Measurements from ENCODE around the gene METTL13. TPM values are rescaled to one million over a fixed set of nuclear protein-coding genes. Genes with fewer than 3 reads are reported as not detected.
A peak's percentile ranks its signal among the peaks of the same experiment; 100 is the strongest.

The METTL13 gene
- total and polyA plus RNA-seq, 9 of the 15 experiments (the other 6 are each of a cell fraction or from before 2014, with no cell fraction given), result 18.9 to 78.9 (median 54.9) TPM

DNA sequence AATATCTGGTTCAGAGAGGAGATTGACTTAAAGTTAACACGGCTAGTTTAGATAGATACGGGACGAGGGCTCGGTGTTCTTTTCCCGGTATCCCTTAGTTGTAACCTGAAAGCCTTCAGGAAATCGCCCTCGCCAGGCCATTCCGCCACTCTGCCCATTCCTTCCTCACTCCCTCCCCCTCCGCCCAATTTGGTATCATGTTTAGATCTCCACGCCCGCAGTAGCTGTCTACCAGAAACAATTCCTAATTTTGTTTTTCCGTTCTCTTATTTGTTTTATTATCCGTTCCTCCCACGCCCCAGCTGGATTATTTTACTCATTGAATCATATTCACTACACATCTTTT is 38.9 kb upstream of the METTL13 start (continued):
- TF ChIP-seq BCL6 (CRISPR knock-in tag; IDR thresholded peaks at IDR 0.05), result no peak
- TF ChIP-seq, protein P1, sequence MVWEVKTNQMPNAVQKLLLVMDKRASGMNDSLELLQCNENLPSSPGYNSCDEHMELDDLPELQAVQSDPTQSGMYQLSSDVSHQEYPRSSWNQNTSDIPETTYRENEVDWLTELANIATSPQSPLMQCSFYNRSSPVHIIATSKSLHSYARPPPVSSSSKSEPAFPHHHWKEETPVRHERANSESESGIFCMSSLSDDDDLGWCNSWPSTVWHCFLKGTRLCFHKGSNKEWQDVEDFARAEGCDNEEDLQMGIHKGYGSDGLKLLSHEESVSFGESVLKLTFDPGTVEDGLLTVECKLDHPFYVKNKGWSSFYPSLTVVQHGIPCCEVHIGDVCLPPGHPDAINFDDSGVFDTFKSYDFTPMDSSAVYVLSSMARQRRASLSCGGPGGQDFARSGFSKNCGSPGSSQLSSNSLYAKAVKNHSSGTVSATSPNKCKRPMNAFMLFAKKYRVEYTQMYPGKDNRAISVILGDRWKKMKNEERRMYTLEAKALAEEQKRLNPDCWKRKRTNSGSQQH (CRISPR knock-in tag; IDR thresholded peaks at IDR 0.05), result 0 out of 2 replicates have a peak, but pooled peaks have one; percentile 49
- TF ChIP-seq SMARCA4 (IDR thresholded peaks at IDR 0.05), result 0 out of 2 replicates have a peak, but pooled peaks have one; percentile 20
- TF ChIP-seq HMG20A (CRISPR knock-in tag; conservative IDR thresholded peaks at IDR 0.05), result no peak

DNA sequence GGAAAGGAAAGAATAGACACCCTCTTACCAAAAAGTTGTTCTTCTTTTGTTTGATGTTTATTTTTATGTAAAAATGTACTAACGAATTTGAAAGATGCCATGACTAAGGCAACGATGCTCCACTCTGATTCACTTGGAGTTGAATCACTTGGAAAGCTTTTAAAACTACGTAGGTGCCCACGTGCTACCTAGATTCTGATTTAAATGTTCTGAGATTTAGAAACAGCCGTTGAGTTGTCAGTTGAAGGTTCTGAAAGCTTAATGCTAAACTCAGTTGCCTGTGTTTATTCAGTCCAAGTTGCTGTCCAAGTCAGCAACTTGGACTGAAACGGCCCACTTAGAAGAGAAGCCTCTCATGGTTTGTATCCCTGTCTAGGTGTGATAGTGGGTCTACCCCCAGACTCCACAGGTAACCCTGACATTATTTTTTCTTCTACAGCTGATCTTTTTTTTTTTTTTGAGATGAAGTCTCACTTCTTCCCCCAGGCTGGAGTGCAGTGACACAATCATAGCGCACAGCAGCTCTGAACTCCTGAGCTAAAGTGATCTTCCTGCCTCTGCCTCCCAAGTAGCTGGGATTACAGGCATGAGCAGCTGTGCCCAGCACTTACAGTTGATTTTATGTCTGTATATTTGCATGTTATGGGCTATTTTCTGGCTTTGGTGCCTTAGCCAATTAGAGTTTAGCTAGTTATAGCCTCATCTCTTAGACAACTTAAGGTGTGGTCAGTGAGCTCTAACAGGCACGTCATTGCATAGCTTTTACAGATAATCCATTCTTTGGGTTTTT is 38.2 kb upstream of the METTL13 start:
- peak overlapping the region; percentile 92 for H3K4me3 ChIP-seq
- H2AFZ ChIP-seq (ENCODE audit: low read depth, low read length), result peak overlapping the region; percentile 99
- in situ Hi-C loops (cut with MboI), result no loop called here
- H3K9me3 ChIP-seq (replicated peaks; ENCODE audit: control insufficient read depth, insufficient read depth, low read depth, low read length), result no peaks in the 10 kb centered on the region
- H3K79me2 ChIP-seq (ENCODE audit: control insufficient read depth, insufficient read depth, low read length), result peaks cover 41% of the 10 kb centered on the region
- H3K36me3 ChIP-seq (ENCODE audit: control insufficient read depth, insufficient read depth, low read length), result peaks cover 2% of the 10 kb centered on the region; the same call in 1 of the 3 replicates
- no peaks in the 10 kb centered on the region for H4K20me1 ChIP-seq (replicated peaks; ENCODE audit: control insufficient read depth, insufficient read depth, low read length)
- peak overlapping the region; percentile 98 for H3K4me2 ChIP-seq (ENCODE audit: insufficient read depth, low read length)
- intact Hi-C loops (cut with micrococcal nuclease), result loop anchor here (2.0 to 10.0 kb wide), 2 partner anchors 20 to 258 kb away; partner anchors contain the start of gene PRRC2C
- peak overlapping the region in 1 of 2 experiments; percentile 87; a peak in 3 of 4 replicates for H3K9ac ChIP-seq (ENCODE audit: insufficient read depth in 1 of 2, low read depth in 2 of 2, low read length in 2 of 2)
- peaks cover 12 to 27% of the 10 kb centered on the region in 2 experiments; a peak in 4 of 5 replicates for H3K4me1 ChIP-seq (replicated peaks in 1 of 2; ENCODE audit: control insufficient read depth in 2 of 2, insufficient read depth in 2 of 2, low read length in 2 of 2)
- WGBS (ENCODE audit: insufficient coverage, low coverage, missing lambda C conversion rate), result 5% methylated on average over 8 of the region's 8 CpGs
- ChIA-PET POLR2A (interaction anchor here (0.7 to 4.6 kb wide), 10 partner anchors 9 to 117 kb away, joined by 3 to 31 read pairs (median 6); partner anchors contain the start of gene METTL13), CTCF (ENCODE audit: low intra/inter-chr PET ratio) (no interaction called here)
- ATAC-seq (peak; percentile 42), DNase-seq (ENCODE audit: extremely low read depth in 1 of 4, low spot score in 3 of 4) (peak in 1 of 4 experiments; percentile 54), FAIRE-seq (peak; percentile 57)
- no peaks in the 10 kb centered on the region for H3K27me3 ChIP-seq (ENCODE audit: control insufficient read depth in 2 of 2, insufficient read depth in 2 of 2, low read length in 2 of 2)
- peak overlapping the region; percentile 94 for H3K27ac ChIP-seq (ENCODE audit: extremely low read depth, low read depth, low read length)
- BruUV-seq (replicated peaks), result no TSS peak
- H3K9me1 ChIP-seq (ENCODE audit: control insufficient read depth, insufficient read depth, low read length), result no peaks in the 10 kb centered on the region
- TF ChIP-seq GABPB2 (CRISPR knock-in tag; conservative IDR thresholded peaks at IDR 0.05) (no peak), ZNF316 (IDR thresholded peaks at IDR 0.05) (no peak), ADNP (tag; IDR thresholded peaks at IDR 0.05) (no peak), ZNF589 (CRISPR knock-in tag; IDR thresholded peaks at IDR 0.05; ENCODE audit: low read depth) (peak; percentile 64; the same call in 1 of the 2 replicates), ZZZ3 (IDR thresholded peaks at IDR 0.05) (no peak), ZNF384 (IDR thresholded peaks at IDR 0.05; ENCODE audit: low read depth, low read length) (peak; percentile 69), JUN (IDR thresholded peaks at IDR 0.05; ENCODE audit: borderline replicate concordance, low read depth, low read length) (no peak), JUN (CRISPR knock-in tag; IDR thresholded peaks at IDR 0.05; ENCODE audit: borderline replicate concordance) (no peak), SMAD2 (IDR thresholded peaks at IDR 0.05; ENCODE audit: low read depth, low read length) (no peak), RNF219 (CRISPR knock-in tag; IDR thresholded peaks at IDR 0.05) (no peak), ZNF436 (CRISPR knock-in tag; IDR thresholded peaks at IDR 0.05) (no peak), RFX7 (CRISPR knock-in tag; IDR thresholded peaks at IDR 0.05) (no peak), ESRRB (CRISPR knock-in tag; IDR thresholded peaks at IDR 0.05; ENCODE audit: borderline replicate concordance) (no peak), SNAPC5 (CRISPR knock-in tag; IDR thresholded peaks at IDR 0.05) (no peak)
